ENCODE measurements around the gene LSAMP. TPM values are rescaled to one million over a fixed set of nuclear protein-coding genes. Genes with fewer than 3 reads are reported as not detected.

LSAMP gene
- total and polyA plus RNA-seq, 5 donors from 2014 or later = not detected

GRCh38 chr3:116038968-116039650 is 406.2 kb downstream of the LSAMP start:
- no peaks in the 10 kb centered on the region for H3K9me3 ChIP-seq (ENCODE audit: control insufficient read depth in 2 of 2, low read length in 2 of 2)
- no peak overlapping the region for H3K4me3 ChIP-seq (ENCODE audit: low read depth, low read length)
- H3K9me3 Mint-ChIP-seq = peaks cover 0 to 1% (median 0%) of the 10 kb centered on the region in 7 donors
- no peaks in the 10 kb centered on the region for H3K4me1 ChIP-seq (ENCODE audit: control insufficient read depth, insufficient read depth, low read length, poor library complexity, severe bottlenecking)
- H3K4me1 Mint-ChIP-seq = no peaks in the 10 kb centered on the region
- H3K27ac ChIP-seq (ENCODE audit: insufficient read depth, low read length, poor library complexity, severe bottlenecking) = no peak overlapping the region
- no peak overlapping the region for H3K27ac Mint-ChIP-seq
- no peak for ATAC-seq (ENCODE audit: low read depth in 2 of 2)
- DNase-seq = no peak
- no peak overlapping the region for H3K4me3 Mint-ChIP-seq
- H3K36me3 Mint-ChIP-seq = no peaks in the 10 kb centered on the region
- H3K27me3 ChIP-seq (ENCODE audit: control insufficient read depth, insufficient read depth, low read length) = no peaks in the 10 kb centered on the region
- H3K27me3 Mint-ChIP-seq = no peaks in the 10 kb centered on the region
- H3K36me3 ChIP-seq (ENCODE audit: control insufficient read depth, insufficient read depth, low read length) = no peaks in the 10 kb centered on the region

DNA sequence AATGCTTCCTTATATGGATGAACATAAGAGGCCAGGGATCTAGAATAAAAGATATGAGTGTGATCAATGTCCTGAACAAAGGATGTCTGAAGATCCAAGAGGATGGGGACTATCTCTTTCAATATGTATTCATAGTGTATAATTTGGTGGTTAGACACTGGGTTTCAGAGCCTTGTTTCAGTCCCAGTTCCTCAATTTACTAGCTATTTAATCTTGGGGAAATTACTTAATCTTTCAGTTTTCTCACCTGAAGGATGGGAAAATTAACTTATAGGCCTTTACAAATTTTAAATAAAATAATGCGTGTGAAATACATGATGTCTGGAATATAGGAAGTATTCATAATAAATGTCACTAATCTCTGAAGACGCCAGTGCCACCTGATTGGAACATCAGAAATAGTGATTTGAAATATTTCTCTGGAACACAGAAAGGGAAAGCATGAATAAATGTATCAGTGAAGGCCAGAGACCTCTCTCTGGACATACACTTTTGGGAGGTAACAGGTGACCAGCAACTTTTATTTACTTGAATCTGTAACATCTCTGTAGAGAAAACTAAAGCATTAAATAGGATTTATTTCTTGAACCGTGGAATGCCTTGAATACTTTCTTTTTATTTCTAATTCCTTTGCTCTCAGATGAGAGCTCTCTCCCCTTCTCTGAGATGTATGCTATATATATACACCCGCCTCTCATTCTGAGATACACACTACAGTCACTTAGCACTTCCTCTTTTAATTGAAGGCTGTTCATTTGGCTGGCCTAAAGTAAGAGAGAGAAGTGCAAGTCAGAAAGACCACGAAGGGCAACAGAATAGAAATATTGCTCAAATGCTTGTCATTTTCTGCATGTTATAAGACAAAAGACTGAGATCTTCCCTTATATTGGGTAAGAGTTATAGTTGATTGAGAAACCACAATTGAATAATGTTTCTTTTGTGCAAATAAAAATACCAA is 407.1 kb downstream of the LSAMP start:
- no peak overlapping the region for H3K4me3 ChIP-seq (ENCODE audit: low read depth, low read length)
- no peaks in the 10 kb centered on the region for H3K27me3 ChIP-seq (ENCODE audit: control insufficient read depth, insufficient read depth, low read length)
- Mint-ChIP-seq H3K4me3 (no peak overlapping the region), H3K27me3 (no peaks in the 10 kb centered on the region), H3K36me3 (no peaks in the 10 kb centered on the region), H3K27ac (no peak overlapping the region), H3K9me3 (peaks cover 0 to 1% (median 0%) of the 10 kb centered on the region in 7 donors), H3K4me1 (no peaks in the 10 kb centered on the region)
- H3K4me1 ChIP-seq (ENCODE audit: control insufficient read depth, insufficient read depth, low read length, poor library complexity, severe bottlenecking) = no peaks in the 10 kb centered on the region
- H3K9me3 ChIP-seq (ENCODE audit: control insufficient read depth in 2 of 2, low read length in 2 of 2) = no peaks in the 10 kb centered on the region
- ATAC-seq (ENCODE audit: low read depth in 2 of 2) = no peak
- no peaks in the 10 kb centered on the region for H3K36me3 ChIP-seq (ENCODE audit: control insufficient read depth, insufficient read depth, low read length)
- H3K27ac ChIP-seq (ENCODE audit: insufficient read depth, low read length, poor library complexity, severe bottlenecking) = no peak overlapping the region
- no peak for DNase-seq

DNA sequence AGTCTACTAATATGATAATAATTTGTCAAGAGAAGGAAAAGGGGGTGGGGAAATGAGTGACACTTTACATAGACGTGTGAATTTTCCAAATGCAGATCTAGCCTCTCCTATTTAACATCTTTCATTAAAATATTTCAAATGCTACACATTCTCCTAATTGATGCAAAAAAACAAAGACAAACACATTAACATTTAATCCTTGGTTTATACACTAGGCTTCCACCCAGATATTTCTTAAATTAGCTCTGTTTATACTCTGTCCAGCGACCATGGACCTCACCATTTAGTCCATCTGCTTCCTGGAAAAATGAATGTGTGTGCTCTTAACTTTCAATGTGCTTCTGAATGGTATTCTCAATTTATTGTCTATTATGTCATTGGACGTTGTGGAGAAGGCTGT is 409.9 kb downstream of the LSAMP start:
- Histone ChIP-seq H3K9me3 (ENCODE audit: control insufficient read depth in 2 of 2, low read length in 2 of 2) (no peaks in the 10 kb centered on the region), H3K4me1 (ENCODE audit: control insufficient read depth, insufficient read depth, low read length, poor library complexity, severe bottlenecking) (no peaks in the 10 kb centered on the region), H3K4me3 (ENCODE audit: low read depth, low read length) (no peak overlapping the region), H3K27me3 (ENCODE audit: control insufficient read depth, insufficient read depth, low read length) (no peaks in the 10 kb centered on the region), H3K27ac (ENCODE audit: insufficient read depth, low read length, poor library complexity, severe bottlenecking) (no peak overlapping the region), H3K36me3 (ENCODE audit: control insufficient read depth, insufficient read depth, low read length) (no peaks in the 10 kb centered on the region)
- ATAC-seq (ENCODE audit: low read depth in 2 of 2) (no peak), DNase-seq (no peak)
- Mint-ChIP-seq H3K9me3 (peaks cover 0 to 2% (median 0%) of the 10 kb centered on the region in 7 donors), H3K27ac (no peak overlapping the region), H3K27me3 (no peaks in the 10 kb centered on the region), H3K4me1 (no peaks in the 10 kb centered on the region), H3K36me3 (no peaks in the 10 kb centered on the region), H3K4me3 (no peak overlapping the region)

DNA sequence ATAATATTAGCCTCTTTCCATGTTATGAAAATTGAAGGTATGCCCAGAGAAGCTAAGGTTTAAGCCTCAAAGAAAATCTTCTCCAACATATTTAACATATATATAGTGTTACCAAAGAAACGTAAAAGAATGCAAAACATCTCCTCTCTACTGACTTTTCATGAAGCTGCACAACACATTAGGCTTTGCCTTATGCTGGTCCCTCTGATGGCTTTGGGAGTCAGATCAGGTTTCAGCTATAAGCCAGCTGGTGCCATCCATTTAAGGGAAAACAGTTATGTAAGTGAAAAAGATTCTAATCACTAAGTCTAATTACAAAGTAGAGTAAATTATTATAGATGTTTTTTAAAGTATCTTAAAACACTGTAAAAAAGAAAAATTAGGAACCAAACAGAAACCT is 410.5 kb downstream of the LSAMP start:
- H3K36me3 ChIP-seq (ENCODE audit: control insufficient read depth, insufficient read depth, low read length) = no peaks in the 10 kb centered on the region
- Mint-ChIP-seq H3K4me3 (no peak overlapping the region), H3K4me1 (no peaks in the 10 kb centered on the region), H3K27me3 (no peaks in the 10 kb centered on the region), H3K9me3 (peaks cover 0 to 2% (median 0%) of the 10 kb centered on the region in 7 donors), H3K27ac (no peak overlapping the region), H3K36me3 (no peaks in the 10 kb centered on the region)
- no peaks in the 10 kb centered on the region for H3K27me3 ChIP-seq (ENCODE audit: control insufficient read depth, insufficient read depth, low read length)
- H3K4me1 ChIP-seq (ENCODE audit: control insufficient read depth, insufficient read depth, low read length, poor library complexity, severe bottlenecking) = no peaks in the 10 kb centered on the region
- DNase-seq = no peak
- no peak overlapping the region for H3K4me3 ChIP-seq (ENCODE audit: low read depth, low read length)
- H3K27ac ChIP-seq (ENCODE audit: insufficient read depth, low read length, poor library complexity, severe bottlenecking) = no peak overlapping the region
- ATAC-seq (ENCODE audit: low read depth in 2 of 2) = no peak
- H3K9me3 ChIP-seq (ENCODE audit: control insufficient read depth in 2 of 2, low read length in 2 of 2) = no peaks in the 10 kb centered on the region

GRCh38 chr3:116034086-116034485 is 411.2 kb downstream of the LSAMP start:
- Histone ChIP-seq H3K27ac (ENCODE audit: insufficient read depth, low read length, poor library complexity, severe bottlenecking) (no peak overlapping the region), H3K36me3 (ENCODE audit: control insufficient read depth, insufficient read depth, low read length) (no peaks in the 10 kb centered on the region), H3K9me3 (ENCODE audit: control insufficient read depth in 2 of 2, low read length in 2 of 2) (no peaks in the 10 kb centered on the region), H3K27me3 (ENCODE audit: control insufficient read depth, insufficient read depth, low read length) (no peaks in the 10 kb centered on the region), H3K4me3 (ENCODE audit: low read depth, low read length) (no peak overlapping the region), H3K4me1 (ENCODE audit: control insufficient read depth, insufficient read depth, low read length, poor library complexity, severe bottlenecking) (no peaks in the 10 kb centered on the region)
- DNase-seq (no peak), ATAC-seq (ENCODE audit: low read depth in 2 of 2) (no peak)
- Mint-ChIP-seq H3K36me3 (no peaks in the 10 kb centered on the region), H3K9me3 (peaks cover 0 to 2% (median 0%) of the 10 kb centered on the region in 7 donors), H3K27me3 (no peaks in the 10 kb centered on the region), H3K27ac (no peak overlapping the region), H3K4me1 (no peaks in the 10 kb centered on the region), H3K4me3 (no peak overlapping the region)

- no peak overlapping the region for H3K27ac ChIP-seq (ENCODE audit: insufficient read depth, low read length, poor library complexity, severe bottlenecking)
- DNase-seq (no peak), ATAC-seq (ENCODE audit: low read depth in 2 of 2) (no peak)
- H3K4me1 Mint-ChIP-seq = no peaks in the 10 kb centered on the region
- no peaks in the 10 kb centered on the region for H3K4me1 ChIP-seq (ENCODE audit: control insufficient read depth, insufficient read depth, low read length, poor library complexity, severe bottlenecking)
- H3K36me3 ChIP-seq (ENCODE audit: control insufficient read depth, insufficient read depth, low read length) = no peaks in the 10 kb centered on the region
- H3K27me3 Mint-ChIP-seq = no peaks in the 10 kb centered on the region
- no peaks in the 10 kb centered on the region for H3K27me3 ChIP-seq (ENCODE audit: control insufficient read depth, insufficient read depth, low read length)
- H3K4me3 Mint-ChIP-seq = no peak overlapping the region
- H3K4me3 ChIP-seq (ENCODE audit: low read depth, low read length) = no peak overlapping the region
- peaks cover 0 to 2% (median 0%) of the 10 kb centered on the region in 7 donors for H3K9me3 Mint-ChIP-seq
- no peak overlapping the region for H3K27ac Mint-ChIP-seq
- no peaks in the 10 kb centered on the region for H3K36me3 Mint-ChIP-seq
- no peaks in the 10 kb centered on the region for H3K9me3 ChIP-seq (ENCODE audit: control insufficient read depth in 2 of 2, low read length in 2 of 2)
These were observed 411.8 kb downstream of the LSAMP start for GRCh38 chr3:116033516-116033915.

- H3K27ac Mint-ChIP-seq = no peak overlapping the region
- Histone ChIP-seq H3K36me3 (ENCODE audit: control insufficient read depth, insufficient read depth, low read length) (no peaks in the 10 kb centered on the region), H3K27me3 (ENCODE audit: control insufficient read depth, insufficient read depth, low read length) (no peaks in the 10 kb centered on the region), H3K9me3 (ENCODE audit: control insufficient read depth in 2 of 2, low read length in 2 of 2) (no peaks in the 10 kb centered on the region), H3K4me3 (ENCODE audit: low read depth, low read length) (no peak overlapping the region), H3K4me1 (ENCODE audit: control insufficient read depth, insufficient read depth, low read length, poor library complexity, severe bottlenecking) (no peaks in the 10 kb centered on the region), H3K27ac (ENCODE audit: insufficient read depth, low read length, poor library complexity, severe bottlenecking) (no peak overlapping the region)
- no peak for DNase-seq
- H3K9me3 Mint-ChIP-seq = peaks cover 0 to 2% (median 0%) of the 10 kb centered on the region in 7 donors
- no peaks in the 10 kb centered on the region for H3K4me1 Mint-ChIP-seq
- no peaks in the 10 kb centered on the region for H3K36me3 Mint-ChIP-seq
- no peak overlapping the region for H3K4me3 Mint-ChIP-seq
- no peak for ATAC-seq (ENCODE audit: low read depth in 2 of 2)
- no peaks in the 10 kb centered on the region for H3K27me3 Mint-ChIP-seq
These were observed 413.1 kb downstream of the LSAMP start for GRCh38 chr3:116032176-116032575.
